HG02623 (cell line): ENCODE measurements around the gene CA7.
A peak's percentile ranks its signal among the peaks of the same experiment; 100 is the strongest.

Experiments
- ATAC-seq: cut with Tn5 transposase; IDR thresholded peaks from one replicate; pipeline ENCODE4 v1.9.1; 2021; ENCODE audit warnings: moderate library complexity; ENCODE audit not compliant: unreplicated experiment

CA7 gene

GRCh38 chr16:66872943-66873684 is 28.9 kb downstream of the CA7 start:
- ATAC-seq: peak; percentile 87

GRCh38 chr16:66873685-66874055 is 29.5 kb downstream of the CA7 start:
- no peak for ATAC-seq

- ATAC-seq: no peak
Observed at GRCh38 chr16:66874079-66874775, 30.0 kb downstream of the CA7 start.

- no peak for ATAC-seq
Observed at GRCh38 chr16:66878067-66878466, 33.9 kb downstream of the CA7 start.

GRCh38 chr16:66880288-66881013 is 36.2 kb downstream of the CA7 start, which contains the start of gene PDP2:
Gene PDP2, plus strand, starts transcription at chr16:66880515. Its CDS starts 3,770 bp downstream, at chr16:66884285.
- peak; percentile 96 for ATAC-seq

- no peak for ATAC-seq
Observed at GRCh38 chr16:66881014-66881417, 36.8 kb downstream of the CA7 start.

GRCh38 chr16:66881560-66881959 is 37.3 kb downstream of the CA7 start:
- ATAC-seq: no peak

GRCh38 chr16:66881964-66882508 is 37.8 kb downstream of the CA7 start:
- no peak for ATAC-seq

- ATAC-seq: no peak
Observed at GRCh38 chr16:66882702-66883101, 38.5 kb downstream of the CA7 start.

- no peak for ATAC-seq
Observed at GRCh38 chr16:66885491-66885890, 41.3 kb downstream of the CA7 start.

- ATAC-seq: no peak
Observed at GRCh38 chr16:66886321-66886720, 42.1 kb downstream of the CA7 start.

GRCh38 chr16:66886914-66887313 is 42.7 kb downstream of the CA7 start:
- no peak for ATAC-seq

GRCh38 chr16:66888647-66889615 is 44.7 kb downstream of the CA7 start:
- no peak for ATAC-seq

- ATAC-seq: no peak
Observed at GRCh38 chr16:66889622-66890021, 45.4 kb downstream of the CA7 start.

- ATAC-seq: no peak
Observed at GRCh38 chr16:66890799-66891198, 46.6 kb downstream of the CA7 start.

GRCh38 chr16:66891360-66891759 is 47.1 kb downstream of the CA7 start:
- ATAC-seq: no peak

- no peak for ATAC-seq
Observed at GRCh38 chr16:66891797-66892196, 47.6 kb downstream of the CA7 start.

GRCh38 chr16:66894055-66894454 is 49.8 kb downstream of the CA7 start:
- ATAC-seq: no peak

GRCh38 chr16:66894948-66895688 is 50.9 kb downstream of the CA7 start:
- ATAC-seq: peak; percentile 66

GRCh38 chr16:66895689-66895979 is 51.4 kb downstream of the CA7 start:
- ATAC-seq: no peak
